ENCODE measurements around the gene AGAP1. TPM values are rescaled to one million over a fixed set of nuclear protein-coding genes. Genes with fewer than 3 reads are reported as not detected.

Gene AGAP1
- total and polyA plus RNA-seq, 2 donors (not counting 3 experiments of a cell fraction or from before 2014, with no cell fraction given), result 10.2 to 20.9 TPM

- no peak overlapping the region for H3K9ac ChIP-seq (replicated peaks; ENCODE audit: extremely low read depth, insufficient read depth, low read length)
- H3K4me3 ChIP-seq (replicated peaks in 1 of 3; ENCODE audit: insufficient read depth in 1 of 3, low read depth in 1 of 3, low read length in 3 of 3), result no peak overlapping the region
- BruUV-seq (replicated peaks), result no TSS peak
- intact Hi-C loops (cut with micrococcal nuclease) (no loop called here), dilution Hi-C loops (cut with MboI; ENCODE audit: extremely low pct_ligation_motif_present, low sequenced_read_pairs) (no loop called here)
- no peak overlapping the region for H2AFZ ChIP-seq (ENCODE audit: low read depth, low read length)
- TF ChIP-seq MYC (IDR thresholded peaks at IDR 0.05; ENCODE audit: low read depth, low read length), result no peak
- no peak for TF ChIP-seq CTCF (IDR thresholded peaks at IDR 0.05; ENCODE audit: extremely low read depth in 1 of 2, insufficient read depth in 1 of 2, low read depth in 1 of 2, low read length in 2 of 2)
- TF ChIP-seq FOS (IDR thresholded peaks at IDR 0.05; ENCODE audit: borderline replicate concordance, insufficient read depth, low read length), result no peak
- TF ChIP-seq MAX (IDR thresholded peaks at IDR 0.05; ENCODE audit: insufficient read depth, insufficient read length), result no peak
- no peak for TF ChIP-seq POLR2A (IDR thresholded peaks at IDR 0.05; ENCODE audit: low read depth, low read length)
- no peak for TF ChIP-seq EZH2 (IDR thresholded peaks at IDR 0.05; ENCODE audit: borderline replicate concordance, low read depth, low read length, severe bottlenecking)
- no peaks in the 10 kb centered on the region for H3K36me3 ChIP-seq (ENCODE audit: control insufficient read depth in 2 of 2, extremely low read depth in 1 of 2, insufficient read depth in 2 of 2, low read length in 2 of 2)
- FAIRE-seq, result no peak
- H3K27me3 ChIP-seq (ENCODE audit: control insufficient read depth in 2 of 2, insufficient read depth in 2 of 2, low read length in 2 of 2), result no peaks in the 10 kb centered on the region
- H3K4me2 ChIP-seq (ENCODE audit: insufficient read depth, low read length), result no peak overlapping the region
- CTCF ChIA-PET, result interaction anchor here (0.8 to 1.3 kb wide), 2 partner anchors 13 to 158 kb away, joined by 3 to 4 read pairs; no protein-coding TSS in a partner anchor
- H3K27ac ChIP-seq (ENCODE audit: insufficient read depth, low read depth, low read length), result no peak overlapping the region
- H3K9me3 ChIP-seq (replicated peaks; ENCODE audit: control insufficient read depth, insufficient read depth, low read length), result no peaks in the 10 kb centered on the region
- POLR2A ChIA-PET, result no interaction called here
- no peaks in the 10 kb centered on the region for H3K79me2 ChIP-seq (ENCODE audit: control insufficient read depth, insufficient read depth, low read length)
- no peaks in the 10 kb centered on the region for H3K9me1 ChIP-seq (replicated peaks; ENCODE audit: control insufficient read depth, extremely low read depth, insufficient read depth, low read length)
- DNase-seq (ENCODE audit: low read depth, low spot score), result no peak
- no peaks in the 10 kb centered on the region for H4K20me1 ChIP-seq (replicated peaks; ENCODE audit: control insufficient read depth, extremely low read depth, insufficient read depth, low read length)
- H3K4me1 ChIP-seq (ENCODE audit: control insufficient read depth, extremely low read depth, insufficient read depth, low read length), result no peaks in the 10 kb centered on the region
Measured at GRCh38 chr2:235752846-235753245, 259.0 kb downstream of the AGAP1 start.

All from endothelial cell of umbilical vein (primary cell).